SK-N-SH (cell line): Measurements from ENCODE around the gene CAPS2. TPM values are rescaled to one million over a fixed set of nuclear protein-coding genes. Genes with fewer than 3 reads are reported as not detected.

Experiments used
- CTCF ChIA-PET: fragments of 300-600, 350-600 bp; formaldehyde crosslinking; extraction: SDS; loops from one replicate; lab custom pipeline; 2021; lab: Yijun Ruan, JAX
- POLR2A ChIA-PET: fragments of 350-600 bp; sonication (Branson Sonifier 250); formaldehyde crosslinking; extraction: SDS; loops from one replicate; lab custom pipeline; 2020; ENCODE audit warnings: antibody characterized with exemption, inconsistent platforms; lab: Yijun Ruan, JAX
- DNase-seq: peaks from one replicate; pipeline ENCODE4 v3.0.0; 2012
- H2AFZ ChIP-seq: fragments of 200-600 bp; sonication (generic); 2 replicates; pipeline ENCODE4 v1.8.1; 2016; ENCODE audit warnings: antibody characterized with exemption, mild to moderate bottlenecking, low read depth
- H3F3A ChIP-seq: fragments of 200-600 bp; sonication (generic); replicated peaks from 2 replicates; pipeline ENCODE3; 2016; ENCODE audit warnings: antibody characterized with exemption, mild to moderate bottlenecking; ENCODE audit not compliant: insufficient read depth
- H3K27ac ChIP-seq, 2 experiments: fragments of 200-500 bp in 1 of 2; fragments of 200-600 bp in 1 of 2; sonication (Bioruptor generic) in 1 of 2; sonication (generic), shearing (Covaris generic) in 1 of 2; 2 replicates each; pipeline versions ENCODE4 v1.5.1 to v1.6.1; 2014 to 2016; ENCODE audit warnings: low read depth in 2 of 2, inconsistent platforms in 1 of 2, low read length in 1 of 2, mild to moderate bottlenecking in 1 of 2, mixed read lengths in 1 of 2
- H3K27me3 ChIP-seq: fragments of 200-600 bp; sonication (generic), shearing (Covaris generic); 2 replicates; pipeline ENCODE4 v1.6.1; 2016; ENCODE audit warnings: mixed run types; ENCODE audit not compliant: insufficient read depth
- H3K36me3 ChIP-seq, 2 experiments: fragments of 200-500 bp in 1 of 2; fragments of 200-600 bp in 1 of 2; sonication (Bioruptor generic) in 1 of 2; sonication (generic) in 1 of 2; replicated peaks in 1 of 2; 2 replicates each; pipeline versions ENCODE3 to v1.5.1; 2014 to 2016; ENCODE audit warnings: low read length in 1 of 2, mild to moderate bottlenecking in 1 of 2; ENCODE audit not compliant: insufficient read depth in 2 of 2, control insufficient read depth in 1 of 2
- H3K4me1 ChIP-seq, 2 experiments: fragments of 200-500 bp in 1 of 2; fragments of 200-600 bp in 1 of 2; sonication (Bioruptor generic) in 1 of 2; sonication (generic), shearing (Covaris generic) in 1 of 2; 2 replicates each; pipeline versions ENCODE4 v1.5.1 to v1.6.1; 2014 to 2016; ENCODE audit warnings: low read depth in 1 of 2, low read length in 1 of 2, mixed run types in 1 of 2; ENCODE audit not compliant: insufficient read depth in 2 of 2, control insufficient read depth in 1 of 2
- H3K4me2 ChIP-seq: fragments of 200-600 bp; sonication (generic), shearing (Covaris generic); 2 replicates; pipeline ENCODE4 v1.6.1; 2017; ENCODE audit warnings: mixed run types
- H3K4me3 ChIP-seq, 2 experiments: fragments of 200-500 bp in 1 of 2; fragments of 200-600 bp in 1 of 2; sonication (Bioruptor generic) in 1 of 2; sonication (generic), shearing (Covaris generic) in 1 of 2; 2 replicates each; pipeline versions ENCODE4 v1.5.1 to v1.8.1; 2014 to 2016; ENCODE audit warnings: low read depth in 2 of 2, inconsistent platforms in 1 of 2, low read length in 1 of 2, mild to moderate bottlenecking in 1 of 2, mixed read lengths in 1 of 2, moderate library complexity in 1 of 2
- H3K79me2 ChIP-seq: fragments of 200-600 bp; sonication (generic); 2 replicates; pipeline ENCODE4 v1.8.1; 2017; ENCODE audit warnings: mild to moderate bottlenecking; ENCODE audit not compliant: insufficient read depth
- H3K9ac ChIP-seq: fragments of 200-600 bp; sonication (generic); 2 replicates; pipeline ENCODE4 v1.6.1; 2017; ENCODE audit warnings: mixed run types
- H3K9me2 ChIP-seq: fragments of 200-600 bp; sonication (generic); 2 replicates; pipeline ENCODE4 v1.6.1; 2017; ENCODE audit warnings: mixed run types
- H3K9me3 ChIP-seq: fragments of 200-600 bp; sonication (generic); 2 replicates; pipeline ENCODE4 v1.6.1; 2017; ENCODE audit warnings: mixed run types, mild to moderate bottlenecking, moderate library complexity
- H4K20me1 ChIP-seq: fragments of 200-600 bp; sonication (generic); 2 replicates; pipeline ENCODE4 v1.6.1; 2017; ENCODE audit warnings: mild to moderate bottlenecking, mixed run types; ENCODE audit not compliant: insufficient read depth
- CHD2 ChIP-seq: fragments of 150-350 bp; IDR thresholded peaks from 2 replicates; pipeline ENCODE4 v1.6.1; 2018; ENCODE audit warnings: low read length; ENCODE audit not compliant: partially characterized antibody
- EP300 ChIP-seq, 2 experiments: IDR thresholded peaks; 2 replicates each; pipeline versions ENCODE4 v1.4.0 to v1.6.1; 2012; ENCODE audit warnings: borderline replicate concordance in 1 of 2, low read depth in 1 of 2, low read length in 1 of 2
- EZH2phosphoT487 ChIP-seq: fragments of 200-600 bp; sonication (generic); IDR thresholded peaks from 2 replicates; pipeline ENCODE4 v1.6.1; 2017; ENCODE audit warnings: low read depth, mixed run types, mild to moderate bottlenecking, antibody characterized with exemption, moderate library complexity, borderline replicate concordance
- FOXJ3 ChIP-seq: sonication (generic); formaldehyde crosslinking; IDR thresholded peaks from 2 replicates; pipeline ENCODE4 v1.5.1; 2020; ENCODE audit warnings: mild to moderate bottlenecking, missing genetic modification reagents
- FOXM1 ChIP-seq: IDR thresholded peaks from 2 replicates; pipeline ENCODE4 v1.4.0; 2012; ENCODE audit warnings: low read depth, mild to moderate bottlenecking
- GABPA ChIP-seq: IDR thresholded peaks from 2 replicates; pipeline ENCODE4 v1.4.0; 2012; ENCODE audit warnings: low read depth, mild to moderate bottlenecking
- JUND ChIP-seq: IDR thresholded peaks from 2 replicates; pipeline ENCODE4 v1.4.0; 2012
- MEF2A ChIP-seq: IDR thresholded peaks from 2 replicates; pipeline ENCODE4 v1.4.0; 2012; ENCODE audit warnings: low read depth, borderline replicate concordance
- NRF1 ChIP-seq: IDR thresholded peaks from 2 replicates; pipeline ENCODE4 v1.6.1; 2012; ENCODE audit warnings: low read depth, mild to moderate bottlenecking, low read length
- RAD21 ChIP-seq: IDR thresholded peaks from 2 replicates; pipeline ENCODE4 v1.6.1; 2012; ENCODE audit warnings: mild to moderate bottlenecking, low read length
- RXRA ChIP-seq: IDR thresholded peaks from 2 replicates; pipeline ENCODE4 v1.4.0; 2012; ENCODE audit warnings: low read depth, mild to moderate bottlenecking, borderline replicate concordance
- SIN3A ChIP-seq: IDR thresholded peaks from 2 replicates; pipeline ENCODE4 v1.6.1; 2012; ENCODE audit warnings: low read depth, mild to moderate bottlenecking, low read length, moderate library complexity, borderline replicate concordance
- SMC3 ChIP-seq: IDR thresholded peaks from 2 replicates; pipeline ENCODE4 v1.6.1; 2012; ENCODE audit warnings: low read depth, low read length, improper control_type of control experiment
- TAF1 ChIP-seq: IDR thresholded peaks from 2 replicates; pipeline ENCODE4 v1.6.1; 2012; ENCODE audit warnings: low read depth, mild to moderate bottlenecking, low read length, moderate library complexity, borderline replicate concordance
- TEAD4 ChIP-seq: IDR thresholded peaks from 2 replicates; pipeline ENCODE4 v1.4.0; 2012; ENCODE audit warnings: mild to moderate bottlenecking, borderline replicate concordance; ENCODE audit not compliant: insufficient read depth
- WGBS: methylation state at CpG from one replicate; pipeline ENCODE4 v1.1.6; 2017; ENCODE audit warnings: low lambda C conversion rate; 5-methylcytosine and 5-hydroxymethylcytosine counted together
- polyA plus RNA-seq, 3 experiments: library from polyadenylated mRNA; depleted of rRNA; stranded (reverse); fragments of >200 nt; gene quantifications; 2 replicates each; pipeline ENCODE4 v1.2.3, GENCODE V29; 2012
- TF ChIP-seq, protein P1 (sequence below): IDR thresholded peaks from 2 replicates; pipeline ENCODE4 v1.4.0; 2012; ENCODE audit warnings: low read depth
- TF ChIP-seq, protein P2 (sequence below): IDR thresholded peaks from 2 replicates; pipeline ENCODE4 v1.4.0; 2012; ENCODE audit warnings: low read depth, borderline replicate concordance
- TF ChIP-seq, protein P3 (sequence below): IDR thresholded peaks from 2 replicates; pipeline ENCODE4; 2012
- TF ChIP-seq, protein P4 (sequence below): fragments of 150-350 bp; IDR thresholded peaks from 2 replicates; pipeline ENCODE4 v1.6.1; 2017; ENCODE audit warnings: antibody characterized with exemption, low read length, low read depth, borderline replicate concordance
- TF ChIP-seq, protein P5 (sequence below): IDR thresholded peaks from 2 replicates; pipeline ENCODE4 v1.6.1; 2012; ENCODE audit warnings: mild to moderate bottlenecking, low read depth, low read length, moderate library complexity

The CAPS2 gene
- polyA plus RNA-seq, 1 of the 3 experiments (the other 2 are of a cell fraction) = 5.7 TPM

DNA sequence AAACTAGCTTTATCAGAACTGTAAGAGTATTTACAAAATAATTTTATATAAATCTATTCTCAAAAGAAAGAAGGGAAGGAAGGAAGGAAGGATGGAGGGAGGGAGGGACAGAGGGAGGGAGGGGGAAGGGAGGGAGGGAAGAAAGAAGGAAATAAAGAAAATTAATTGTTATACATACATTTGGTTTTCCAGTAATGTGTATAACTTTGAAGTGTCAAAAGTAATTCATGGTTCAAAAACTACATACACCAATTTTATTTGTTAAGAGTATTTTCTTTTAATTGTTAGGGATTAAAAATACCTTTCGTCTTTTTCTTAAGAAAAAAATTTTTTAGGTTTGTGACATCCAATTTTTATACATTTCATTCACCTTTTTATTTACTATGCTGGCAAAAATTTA is 103.0 kb downstream of the CAPS2 start:
- no peak overlapping the region for H3K27ac ChIP-seq
- no peaks in the 10 kb centered on the region for H3K4me1 ChIP-seq
- H3K27me3 ChIP-seq = no peaks in the 10 kb centered on the region
- peaks cover 3% of the 10 kb centered on the region for H3F3A ChIP-seq
- TF ChIP-seq, protein P1, sequence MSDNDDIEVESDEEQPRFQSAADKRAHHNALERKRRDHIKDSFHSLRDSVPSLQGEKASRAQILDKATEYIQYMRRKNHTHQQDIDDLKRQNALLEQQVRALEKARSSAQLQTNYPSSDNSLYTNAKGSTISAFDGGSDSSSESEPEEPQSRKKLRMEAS = no peak
- TF ChIP-seq, protein P2, sequence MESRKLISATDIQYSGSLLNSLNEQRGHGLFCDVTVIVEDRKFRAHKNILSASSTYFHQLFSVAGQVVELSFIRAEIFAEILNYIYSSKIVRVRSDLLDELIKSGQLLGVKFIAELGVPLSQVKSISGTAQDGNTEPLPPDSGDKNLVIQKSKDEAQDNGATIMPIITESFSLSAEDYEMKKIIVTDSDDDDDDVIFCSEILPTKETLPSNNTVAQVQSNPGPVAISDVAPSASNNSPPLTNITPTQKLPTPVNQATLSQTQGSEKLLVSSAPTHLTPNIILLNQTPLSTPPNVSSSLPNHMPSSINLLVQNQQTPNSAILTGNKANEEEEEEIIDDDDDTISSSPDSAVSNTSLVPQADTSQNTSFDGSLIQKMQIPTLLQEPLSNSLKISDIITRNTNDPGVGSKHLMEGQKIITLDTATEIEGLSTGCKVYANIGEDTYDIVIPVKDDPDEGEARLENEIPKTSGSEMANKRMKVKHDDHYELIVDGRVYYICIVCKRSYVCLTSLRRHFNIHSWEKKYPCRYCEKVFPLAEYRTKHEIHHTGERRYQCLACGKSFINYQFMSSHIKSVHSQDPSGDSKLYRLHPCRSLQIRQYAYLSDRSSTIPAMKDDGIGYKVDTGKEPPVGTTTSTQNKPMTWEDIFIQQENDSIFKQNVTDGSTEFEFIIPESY = no peak
- no peak for TF ChIP-seq RAD21
- TF ChIP-seq FOXJ3 (CRISPR knock-in tag) = no peak
- TF ChIP-seq TAF1 = no peak
- TF ChIP-seq RXRA = no peak
- TF ChIP-seq CHD2 = no peak
- no peak for TF ChIP-seq GABPA
- no peak for TF ChIP-seq MEF2A
- TF ChIP-seq EP300 (IDR thresholded peaks at IDR 0.05; ENCODE audit: borderline replicate concordance in 1 of 2, low read depth in 1 of 2, low read length in 1 of 2) = no peak
- TF ChIP-seq SIN3A = no peak
- no peak for TF ChIP-seq NRF1
- TF ChIP-seq SMC3 = no peak
- no peak for TF ChIP-seq EZH2phosphoT487
- TF ChIP-seq, protein P3, sequence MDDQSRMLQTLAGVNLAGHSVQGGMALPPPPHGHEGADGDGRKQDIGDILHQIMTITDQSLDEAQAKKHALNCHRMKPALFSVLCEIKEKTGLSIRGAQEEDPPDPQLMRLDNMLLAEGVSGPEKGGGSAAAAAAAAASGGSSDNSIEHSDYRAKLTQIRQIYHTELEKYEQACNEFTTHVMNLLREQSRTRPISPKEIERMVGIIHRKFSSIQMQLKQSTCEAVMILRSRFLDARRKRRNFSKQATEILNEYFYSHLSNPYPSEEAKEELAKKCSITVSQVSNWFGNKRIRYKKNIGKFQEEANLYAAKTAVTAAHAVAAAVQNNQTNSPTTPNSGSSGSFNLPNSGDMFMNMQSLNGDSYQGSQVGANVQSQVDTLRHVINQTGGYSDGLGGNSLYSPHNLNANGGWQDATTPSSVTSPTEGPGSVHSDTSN = no peak
- TF ChIP-seq JUND = no peak
- no peak for TF ChIP-seq FOXM1
- TF ChIP-seq, protein P4, sequence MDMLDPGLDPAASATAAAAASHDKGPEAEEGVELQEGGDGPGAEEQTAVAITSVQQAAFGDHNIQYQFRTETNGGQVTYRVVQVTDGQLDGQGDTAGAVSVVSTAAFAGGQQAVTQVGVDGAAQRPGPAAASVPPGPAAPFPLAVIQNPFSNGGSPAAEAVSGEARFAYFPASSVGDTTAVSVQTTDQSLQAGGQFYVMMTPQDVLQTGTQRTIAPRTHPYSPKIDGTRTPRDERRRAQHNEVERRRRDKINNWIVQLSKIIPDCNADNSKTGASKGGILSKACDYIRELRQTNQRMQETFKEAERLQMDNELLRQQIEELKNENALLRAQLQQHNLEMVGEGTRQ = no peak
- no peak for TF ChIP-seq TEAD4
- TF ChIP-seq, protein P5, sequence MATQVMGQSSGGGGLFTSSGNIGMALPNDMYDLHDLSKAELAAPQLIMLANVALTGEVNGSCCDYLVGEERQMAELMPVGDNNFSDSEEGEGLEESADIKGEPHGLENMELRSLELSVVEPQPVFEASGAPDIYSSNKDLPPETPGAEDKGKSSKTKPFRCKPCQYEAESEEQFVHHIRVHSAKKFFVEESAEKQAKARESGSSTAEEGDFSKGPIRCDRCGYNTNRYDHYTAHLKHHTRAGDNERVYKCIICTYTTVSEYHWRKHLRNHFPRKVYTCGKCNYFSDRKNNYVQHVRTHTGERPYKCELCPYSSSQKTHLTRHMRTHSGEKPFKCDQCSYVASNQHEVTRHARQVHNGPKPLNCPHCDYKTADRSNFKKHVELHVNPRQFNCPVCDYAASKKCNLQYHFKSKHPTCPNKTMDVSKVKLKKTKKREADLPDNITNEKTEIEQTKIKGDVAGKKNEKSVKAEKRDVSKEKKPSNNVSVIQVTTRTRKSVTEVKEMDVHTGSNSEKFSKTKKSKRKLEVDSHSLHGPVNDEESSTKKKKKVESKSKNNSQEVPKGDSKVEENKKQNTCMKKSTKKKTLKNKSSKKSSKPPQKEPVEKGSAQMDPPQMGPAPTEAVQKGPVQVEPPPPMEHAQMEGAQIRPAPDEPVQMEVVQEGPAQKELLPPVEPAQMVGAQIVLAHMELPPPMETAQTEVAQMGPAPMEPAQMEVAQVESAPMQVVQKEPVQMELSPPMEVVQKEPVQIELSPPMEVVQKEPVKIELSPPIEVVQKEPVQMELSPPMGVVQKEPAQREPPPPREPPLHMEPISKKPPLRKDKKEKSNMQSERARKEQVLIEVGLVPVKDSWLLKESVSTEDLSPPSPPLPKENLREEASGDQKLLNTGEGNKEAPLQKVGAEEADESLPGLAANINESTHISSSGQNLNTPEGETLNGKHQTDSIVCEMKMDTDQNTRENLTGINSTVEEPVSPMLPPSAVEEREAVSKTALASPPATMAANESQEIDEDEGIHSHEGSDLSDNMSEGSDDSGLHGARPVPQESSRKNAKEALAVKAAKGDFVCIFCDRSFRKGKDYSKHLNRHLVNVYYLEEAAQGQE = no peak
- H4K20me1 ChIP-seq = no peaks in the 10 kb centered on the region
- no peaks in the 10 kb centered on the region for H3K79me2 ChIP-seq
- ChIA-PET POLR2A (interaction anchor here (0.7 kb wide), 1 partner anchor 164 kb away, joined by 3 read pairs; the partner anchor contains the start of gene GLIPR1L2), CTCF (no interaction called here)
- H3K4me3 ChIP-seq = no peak overlapping the region
- H2AFZ ChIP-seq = no peak overlapping the region
- no peak overlapping the region for H3K4me2 ChIP-seq
- H3K9me2 ChIP-seq = 0 out of 2 replicates have a peak, but pooled peaks cover 3% of the 10 kb centered on the region
- H3K9ac ChIP-seq = no peak overlapping the region
- no peak for DNase-seq
- 24% methylated on average over 1 of the region's 1 CpG for WGBS
- H3K9me3 ChIP-seq = no peaks in the 10 kb centered on the region
- H3K36me3 ChIP-seq = no peaks in the 10 kb centered on the region
